Bone marrow (tissue), 2 donors: ENCODE results near the gene ANTXR1.
"Not testable (repeated sequence)": the region's sequence is repeated elsewhere in the genome, so short reads cannot be mapped to it uniquely, and the experiment has no call there.

Experiments
- DNase-seq, 2 donors: peaks; one replicate each; lab custom pipeline; 2025; lab: John Stamatoyannopoulos, UW

ANTXR1 gene

GRCh38 chr2:69165091-69165880 is 152.3 kb downstream of the ANTXR1 start:
- DNase-seq: no peak

- DNase-seq: no peak
These were observed 153.5 kb downstream of the ANTXR1 start for GRCh38 chr2:69166465-69166811.

- no peak for DNase-seq
These were observed 154.0 kb downstream of the ANTXR1 start for GRCh38 chr2:69166812-69167468.

GRCh38 chr2:69167469-69167822 is 154.5 kb downstream of the ANTXR1 start:
- no peak for DNase-seq

- DNase-seq: no peak
These were observed 155.3 kb downstream of the ANTXR1 start for GRCh38 chr2:69168144-69168813.

- DNase-seq: no peak
These were observed 156.1 kb downstream of the ANTXR1 start for GRCh38 chr2:69168950-69169654.

- DNase-seq: no peak
These were observed 156.8 kb downstream of the ANTXR1 start for GRCh38 chr2:69169655-69170389.

GRCh38 chr2:69170661-69171060 is 157.7 kb downstream of the ANTXR1 start:
- no peak for DNase-seq

GRCh38 chr2:69171116-69171896 is 158.3 kb downstream of the ANTXR1 start:
- no peak for DNase-seq

GRCh38 chr2:69171897-69172525 is 159.0 kb downstream of the ANTXR1 start:
- no peak for DNase-seq

GRCh38 chr2:69173706-69174105 is 160.7 kb downstream of the ANTXR1 start:
- DNase-seq: no peak

GRCh38 chr2:69174211-69174610 is 161.2 kb downstream of the ANTXR1 start:
- not testable (repeated sequence) for DNase-seq

- no peak for DNase-seq
These were observed 163.1 kb downstream of the ANTXR1 start for GRCh38 chr2:69175790-69176715.

GRCh38 chr2:69177063-69177771 is 164.2 kb downstream of the ANTXR1 start:
- DNase-seq: peak in 1 of 2 donors; percentile 32

- peak in 1 of 2 donors; percentile 59 for DNase-seq
These were observed 165.0 kb downstream of the ANTXR1 start for GRCh38 chr2:69177785-69178636.

- DNase-seq: no peak
These were observed 165.8 kb downstream of the ANTXR1 start for GRCh38 chr2:69178756-69179155.

GRCh38 chr2:69180227-69180626 is 167.2 kb downstream of the ANTXR1 start:
- DNase-seq: no peak

- DNase-seq: no peak
These were observed 168.0 kb downstream of the ANTXR1 start for GRCh38 chr2:69180974-69181373.
